SJSA1 (cell line): ENCODE measurements around the gene TNRC18. TPM values are rescaled to one million over a fixed set of nuclear protein-coding genes. Genes with fewer than 3 reads are reported as not detected.

Experiments
- DNase-seq, 2 experiments: peaks; one replicate each; pipeline ENCODE4 v3.0.0-alpha.2; 2015 to 2020; ENCODE audit warnings: low spot score in 2 of 2, low read depth in 1 of 2
- H3K27ac ChIP-seq: fragments of 250-450 bp; sonication (Bioruptor Pico); 2 replicates; pipeline ENCODE4 v1.5.1; 2020; ENCODE audit warnings: mild to moderate bottlenecking, moderate library complexity
- H3K27me3 ChIP-seq: fragments of 250-450 bp; sonication (Bioruptor Pico); replicated peaks from 2 replicates; pipeline ENCODE4 v1.5.1; 2020; ENCODE audit warnings: mild to moderate bottlenecking, moderate library complexity
- H3K36me3 ChIP-seq: fragments of 250-450 bp; sonication (Bioruptor Pico); 2 replicates; pipeline ENCODE4 v1.5.1; 2020; ENCODE audit warnings: mild to moderate bottlenecking
- H3K4me1 ChIP-seq: fragments of 250-450 bp; sonication (Bioruptor Pico); replicated peaks from 2 replicates; pipeline ENCODE4 v1.6.1; 2021; ENCODE audit warnings: mild to moderate bottlenecking
- H3K4me3 ChIP-seq: fragments of 250-450 bp; sonication (Bioruptor Pico); 2 replicates; pipeline ENCODE4 v1.5.1; 2020; ENCODE audit warnings: mild to moderate bottlenecking
- H3K9me3 ChIP-seq: fragments of 250-450 bp; sonication (Bioruptor Pico); replicated peaks from 2 replicates; pipeline ENCODE4 v1.5.1; 2020; ENCODE audit warnings: mild to moderate bottlenecking
- total RNA-seq: library from RNA; depleted of rRNA; stranded (reverse); fragments of >200 nt; shearing (Covaris generic); gene quantifications from 2 replicates; pipeline ENCODE4 v1.2.3, GENCODE V29; 2014

TNRC18 gene
- total RNA-seq, 1 experiment from 2014 or later, result 19.8 TPM

GRCh38 chr7:5455581-5456219 is 32.1 kb upstream of the TNRC18 start:
- no peaks in the 10 kb centered on the region for H3K27me3 ChIP-seq
- no peak for DNase-seq
- H3K27ac ChIP-seq, result no peak overlapping the region
- no peaks in the 10 kb centered on the region for H3K4me1 ChIP-seq
- no peaks in the 10 kb centered on the region for H3K36me3 ChIP-seq
- H3K9me3 ChIP-seq, result no peaks in the 10 kb centered on the region
- H3K4me3 ChIP-seq, result no peak overlapping the region

GRCh38 chr7:5455175-5455574 is 31.5 kb upstream of the TNRC18 start:
- Histone ChIP-seq H3K4me3 (no peak overlapping the region), H3K27ac (no peak overlapping the region), H3K36me3 (no peaks in the 10 kb centered on the region), H3K9me3 (no peaks in the 10 kb centered on the region), H3K4me1 (no peaks in the 10 kb centered on the region), H3K27me3 (no peaks in the 10 kb centered on the region)
- DNase-seq, result no peak

- Histone ChIP-seq H3K27me3 (no peaks in the 10 kb centered on the region), H3K4me1 (no peaks in the 10 kb centered on the region), H3K4me3 (no peak overlapping the region), H3K9me3 (no peaks in the 10 kb centered on the region), H3K27ac (no peak overlapping the region), H3K36me3 (no peaks in the 10 kb centered on the region)
- DNase-seq, result no peak
These were observed 30.9 kb upstream of the TNRC18 start for GRCh38 chr7:5454485-5454884.

DNA sequence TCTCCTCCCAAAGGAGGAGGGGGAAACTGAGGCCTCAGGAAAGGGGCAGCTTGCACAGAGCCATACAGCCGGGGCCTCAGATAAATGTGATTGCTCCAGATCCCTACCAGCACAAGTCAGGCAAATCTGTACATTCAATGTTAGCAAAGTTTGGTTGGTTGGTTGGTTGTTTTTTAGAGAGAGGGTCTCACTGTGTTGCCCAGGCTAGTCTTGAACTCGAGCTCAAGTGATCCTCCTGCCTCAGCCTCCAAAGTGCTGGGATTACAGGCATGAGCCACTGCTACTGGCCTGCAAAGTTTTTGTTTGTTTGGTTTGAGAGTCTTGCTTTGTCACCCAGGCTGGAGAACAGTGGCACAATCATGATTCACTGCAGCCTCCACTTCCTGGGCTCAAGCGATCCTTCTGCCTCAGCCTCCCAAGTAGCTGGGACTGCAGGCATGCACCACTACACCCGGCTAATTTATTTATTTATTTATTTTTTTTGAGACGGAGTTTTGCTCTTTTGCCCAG is 30.0 kb upstream of the TNRC18 start:
- no peak for DNase-seq
- Histone ChIP-seq H3K27ac (no peak overlapping the region), H3K9me3 (no peaks in the 10 kb centered on the region), H3K27me3 (no peaks in the 10 kb centered on the region), H3K36me3 (no peaks in the 10 kb centered on the region), H3K4me3 (no peak overlapping the region), H3K4me1 (no peaks in the 10 kb centered on the region)

- Histone ChIP-seq H3K36me3 (no peaks in the 10 kb centered on the region), H3K9me3 (no peaks in the 10 kb centered on the region), H3K4me1 (no peaks in the 10 kb centered on the region), H3K27ac (no peak overlapping the region), H3K27me3 (no peaks in the 10 kb centered on the region), H3K4me3 (no peak overlapping the region)
- DNase-seq, result no peak
These were observed 29.4 kb upstream of the TNRC18 start for GRCh38 chr7:5452937-5453540.

- Histone ChIP-seq H3K36me3 (no peaks in the 10 kb centered on the region), H3K4me3 (no peak overlapping the region), H3K9me3 (no peaks in the 10 kb centered on the region), H3K4me1 (no peaks in the 10 kb centered on the region), H3K27ac (no peak overlapping the region), H3K27me3 (no peaks in the 10 kb centered on the region)
- no peak for DNase-seq
These were observed 28.9 kb upstream of the TNRC18 start for GRCh38 chr7:5452470-5452899.

- H3K4me1 ChIP-seq, result peaks cover 5% of the 10 kb centered on the region
- H3K9me3 ChIP-seq, result no peaks in the 10 kb centered on the region
- no peaks in the 10 kb centered on the region for H3K36me3 ChIP-seq
- H3K27ac ChIP-seq, result no peak overlapping the region
- DNase-seq, result no peak
- no peak overlapping the region for H3K4me3 ChIP-seq
- H3K27me3 ChIP-seq, result no peaks in the 10 kb centered on the region
These were observed 27.8 kb upstream of the TNRC18 start for GRCh38 chr7:5451391-5451790.

DNA sequence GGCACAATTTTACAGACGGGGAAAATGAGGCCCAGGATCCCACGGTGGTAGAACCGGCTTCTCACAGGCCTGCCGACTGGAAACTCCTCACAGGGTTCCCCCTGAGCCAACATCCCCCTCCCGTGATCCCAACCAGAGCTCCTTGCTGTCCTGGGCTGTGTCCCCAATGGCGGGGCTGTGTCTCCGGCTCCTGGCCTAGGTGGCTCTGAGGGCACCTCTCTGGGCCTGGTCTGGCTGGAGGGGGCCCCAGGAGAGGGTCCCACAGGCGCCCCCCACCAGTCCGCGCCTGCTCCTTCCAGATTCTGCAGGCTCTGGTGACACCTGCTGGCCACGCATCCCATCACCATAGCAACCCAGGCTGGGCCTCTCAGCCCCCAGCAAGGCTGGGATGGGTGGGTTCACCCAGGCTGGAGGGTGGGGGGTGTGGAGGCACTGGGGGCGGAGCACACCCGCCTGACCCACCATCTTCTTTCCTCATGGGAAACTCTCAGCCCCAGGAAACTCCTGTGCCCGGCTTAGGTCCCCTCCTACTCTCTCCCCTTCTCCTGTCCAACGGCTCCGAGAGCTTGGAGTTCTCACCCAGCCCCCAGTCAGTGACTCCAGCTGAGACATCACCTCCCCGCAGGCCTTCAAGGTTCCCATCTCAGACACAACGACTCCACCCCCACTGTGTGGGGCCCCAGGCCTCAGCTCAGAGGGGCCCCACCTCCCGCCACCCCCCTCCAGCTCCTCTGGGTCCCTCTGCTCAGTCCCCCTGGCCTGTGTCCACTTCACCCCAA is 27.1 kb upstream of the TNRC18 start:
- Histone ChIP-seq H3K27me3 (no peaks in the 10 kb centered on the region), H3K36me3 (no peaks in the 10 kb centered on the region), H3K27ac (no peak overlapping the region), H3K9me3 (no peaks in the 10 kb centered on the region), H3K4me3 (no peak overlapping the region), H3K4me1 (peaks cover 11% of the 10 kb centered on the region)
- no peak for DNase-seq

GRCh38 chr7:5448378-5449037 is 24.9 kb upstream of the TNRC18 start:
- Histone ChIP-seq H3K36me3 (no peaks in the 10 kb centered on the region), H3K9me3 (no peaks in the 10 kb centered on the region), H3K27me3 (no peaks in the 10 kb centered on the region), H3K4me1 (peaks cover 11% of the 10 kb centered on the region), H3K27ac (no peak overlapping the region), H3K4me3 (no peak overlapping the region)
- no peak for DNase-seq

DNA sequence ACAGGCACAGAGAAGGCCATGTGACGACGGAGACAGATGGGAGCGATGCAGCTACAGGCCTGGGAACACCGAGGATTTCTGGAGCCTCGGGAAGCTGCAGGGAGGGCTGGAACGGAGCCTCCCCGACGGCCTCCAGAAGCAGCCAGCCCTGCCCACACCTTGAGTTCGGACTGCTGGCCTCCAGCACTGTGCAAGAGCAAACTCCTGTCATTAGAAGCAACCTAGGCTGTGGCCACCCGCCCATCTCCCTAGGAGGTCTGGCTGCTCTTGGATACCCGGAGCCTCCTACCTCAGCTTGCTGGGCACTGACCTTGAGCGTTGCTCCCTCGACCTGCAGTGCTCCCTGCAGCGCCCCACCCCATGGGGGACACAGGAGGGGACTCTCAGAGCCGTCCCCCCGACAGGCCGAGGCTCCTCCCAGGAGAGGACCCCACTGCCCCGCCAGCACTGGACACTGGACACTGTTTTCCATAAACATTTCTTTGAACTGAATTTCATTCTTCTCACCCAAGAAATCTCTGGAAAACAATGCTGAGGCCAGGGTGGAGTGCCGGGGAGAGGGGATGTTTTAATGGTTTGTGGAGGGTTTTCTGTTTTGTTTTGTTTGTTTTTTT is 22.5 kb upstream of the TNRC18 start:
- Histone ChIP-seq H3K4me1 (peaks cover 11% of the 10 kb centered on the region), H3K27me3 (no peaks in the 10 kb centered on the region), H3K27ac (no peak overlapping the region), H3K4me3 (no peak overlapping the region), H3K9me3 (no peaks in the 10 kb centered on the region), H3K36me3 (no peaks in the 10 kb centered on the region)
- DNase-seq, result peak in 1 of 2 experiments; percentile 28

DNA sequence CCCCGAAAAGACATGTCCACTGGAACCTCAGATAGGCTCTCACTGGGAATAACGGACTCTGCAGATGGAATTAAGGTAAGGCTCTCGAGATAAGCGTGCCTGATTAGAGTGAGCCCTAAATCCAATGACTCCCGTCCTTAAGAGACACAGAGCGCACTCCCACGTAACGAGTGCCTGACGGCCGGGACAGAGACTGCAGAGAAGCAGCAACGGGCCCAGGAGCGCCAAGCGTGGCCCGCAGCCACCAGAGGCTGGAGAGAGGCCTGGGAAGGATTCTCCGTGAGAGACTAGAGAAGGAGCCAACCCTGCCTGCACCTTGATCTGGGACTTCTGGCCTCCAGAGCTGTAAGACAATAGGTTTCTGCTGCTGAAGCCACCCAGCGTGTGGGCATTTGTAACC is 20.0 kb upstream of the TNRC18 start:
- peaks cover 11% of the 10 kb centered on the region for H3K4me1 ChIP-seq
- no peaks in the 10 kb centered on the region for H3K27me3 ChIP-seq
- H3K4me3 ChIP-seq, result no peak overlapping the region
- H3K36me3 ChIP-seq, result no peaks in the 10 kb centered on the region
- DNase-seq, result no peak
- no peak overlapping the region for H3K27ac ChIP-seq
- H3K9me3 ChIP-seq, result no peaks in the 10 kb centered on the region

DNA sequence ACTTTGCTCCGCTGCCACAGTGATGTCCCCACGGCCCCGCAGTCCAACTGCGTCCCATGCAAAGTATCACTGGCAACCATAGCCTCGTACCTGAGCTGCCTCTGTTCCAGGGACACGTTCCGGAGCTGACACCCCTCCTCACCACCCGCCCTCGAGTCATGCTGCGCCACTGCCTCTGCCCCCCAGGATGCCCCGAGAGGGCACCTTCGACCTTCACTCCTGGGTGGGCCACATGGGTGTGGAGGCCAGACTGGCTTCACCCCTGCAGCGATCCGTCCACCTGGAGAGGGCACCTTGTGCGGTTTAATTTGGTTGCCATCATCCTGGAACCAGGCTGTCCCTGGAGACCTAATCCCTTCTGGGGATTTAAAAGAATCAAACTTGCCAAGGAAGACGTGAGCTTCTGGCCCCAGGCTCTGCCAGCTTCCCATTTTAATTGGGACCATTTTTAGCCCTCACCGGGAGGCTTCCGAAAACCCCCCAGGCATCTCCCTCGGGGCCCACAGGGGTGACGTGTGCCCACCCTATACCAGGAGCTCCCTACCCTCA is 19.2 kb upstream of the TNRC18 start:
- H3K27ac ChIP-seq, result no peak overlapping the region
- H3K9me3 ChIP-seq, result no peaks in the 10 kb centered on the region
- no peaks in the 10 kb centered on the region for H3K27me3 ChIP-seq
- H3K36me3 ChIP-seq, result no peaks in the 10 kb centered on the region
- no peak for DNase-seq
- H3K4me1 ChIP-seq, result peaks cover 11% of the 10 kb centered on the region
- H3K4me3 ChIP-seq, result no peak overlapping the region

GRCh38 chr7:5441840-5442503 is 18.3 kb upstream of the TNRC18 start:
- Histone ChIP-seq H3K4me1 (peaks cover 11% of the 10 kb centered on the region), H3K36me3 (no peaks in the 10 kb centered on the region), H3K4me3 (no peak overlapping the region), H3K27me3 (no peaks in the 10 kb centered on the region), H3K9me3 (no peaks in the 10 kb centered on the region), H3K27ac (no peak overlapping the region)
- DNase-seq, result no peak
